ENCODE data around the gene SLC1A3.
"Not testable (repeated sequence)": the region's sequence is repeated elsewhere in the genome, so short reads cannot be mapped to it uniquely, and the experiment has no call there.

Gene SLC1A3

DNA sequence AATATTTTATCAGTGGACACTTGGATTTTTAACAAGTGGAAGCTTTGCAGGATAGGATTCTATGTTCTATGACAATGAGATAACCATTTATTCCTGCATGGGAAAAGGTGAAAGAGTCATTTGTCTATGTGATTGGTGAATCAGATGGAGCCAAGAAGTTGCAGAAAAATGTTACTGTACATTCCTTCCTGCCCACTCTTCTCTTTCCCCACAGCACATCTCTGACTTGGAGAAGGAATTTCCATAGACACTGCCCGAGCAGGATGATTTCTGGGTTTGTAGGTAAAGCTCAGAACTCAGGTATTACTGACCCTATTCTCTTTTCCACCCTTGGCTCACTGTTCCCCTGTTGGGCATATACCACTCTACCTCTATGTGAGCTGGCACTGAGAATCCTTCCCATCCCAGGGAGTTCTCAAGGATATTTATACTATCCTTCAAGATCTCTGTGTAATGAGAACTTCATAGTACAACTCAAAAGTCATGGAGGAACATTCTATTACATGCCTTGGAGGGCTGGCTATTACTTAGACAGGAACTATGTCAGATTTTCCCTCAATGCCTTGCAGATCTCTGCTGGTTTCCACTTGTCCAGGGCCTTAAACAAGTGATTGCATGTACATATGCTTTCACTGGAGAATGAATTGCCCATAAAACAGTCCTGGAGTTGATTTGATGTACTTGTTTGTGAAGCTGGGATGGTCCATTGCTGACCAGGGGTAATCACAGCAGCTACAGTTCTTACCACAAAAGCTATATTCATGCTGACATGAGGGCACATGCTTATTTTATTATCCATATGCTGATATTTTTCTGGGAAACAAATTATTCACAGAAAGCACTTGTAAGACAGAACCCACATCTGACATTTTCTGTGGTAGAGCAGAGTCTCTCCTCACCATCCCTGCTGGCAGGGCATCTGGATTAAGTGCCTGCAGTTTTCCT, 24.1 kb downstream of the SLC1A3 start:
- no peak for DNase-seq (ENCODE audit: low read depth)

DNA sequence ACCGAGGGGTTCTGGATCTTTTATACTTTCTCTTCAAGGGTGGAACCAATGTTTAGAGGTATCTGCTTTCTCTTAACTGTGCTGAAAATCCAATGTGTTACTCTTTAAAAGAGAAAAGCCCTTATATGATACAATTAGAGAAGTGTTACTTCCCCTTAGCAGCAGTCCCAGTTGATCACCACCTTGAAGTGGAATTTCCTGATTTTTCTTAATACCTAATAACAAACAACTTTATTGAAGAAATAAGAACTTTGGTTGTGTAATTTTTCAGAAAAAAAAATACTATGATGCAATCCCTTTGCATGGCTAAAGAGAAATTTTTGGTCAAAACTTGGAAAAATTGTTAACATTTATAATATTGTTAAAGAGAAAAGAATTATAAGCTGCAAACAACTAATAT, 24.7 kb downstream of the SLC1A3 start:
- no peak for DNase-seq (ENCODE audit: low read depth)

DNA sequence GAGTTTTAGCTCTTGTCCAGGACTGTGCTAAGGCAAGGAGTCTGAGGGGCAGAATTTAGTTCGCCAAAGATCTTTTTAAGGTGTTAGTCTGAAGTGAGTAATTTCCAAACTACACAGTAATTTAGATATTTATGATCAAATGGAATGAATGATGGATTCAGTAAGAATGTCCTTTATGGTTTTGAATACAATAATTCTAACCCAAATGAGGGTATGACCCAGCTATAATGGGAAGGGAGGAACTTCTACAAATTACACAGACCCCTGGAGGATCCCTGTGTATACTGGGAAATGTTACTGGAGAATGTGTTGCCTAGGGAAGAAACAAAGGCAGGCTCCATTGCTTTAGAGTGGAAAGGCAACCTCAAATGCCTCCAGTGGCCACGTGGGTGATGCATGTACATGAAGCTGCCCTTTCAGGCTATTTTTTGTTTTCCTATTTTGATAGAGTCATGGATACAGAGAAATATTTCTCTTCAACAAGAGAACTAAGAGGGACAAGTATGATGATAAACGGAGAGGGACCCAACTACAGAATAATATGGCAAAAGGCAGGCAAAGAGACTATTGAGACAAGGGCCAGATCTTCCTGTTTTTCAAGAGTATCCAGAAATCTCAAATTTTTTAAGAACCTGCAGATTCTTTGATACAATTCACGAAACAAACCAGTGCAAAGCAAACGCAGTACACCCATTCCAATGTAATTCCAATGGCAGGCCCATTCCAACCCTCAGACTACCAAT, 25.4 kb downstream of the SLC1A3 start:
- no peak for DNase-seq (ENCODE audit: low read depth)

DNA sequence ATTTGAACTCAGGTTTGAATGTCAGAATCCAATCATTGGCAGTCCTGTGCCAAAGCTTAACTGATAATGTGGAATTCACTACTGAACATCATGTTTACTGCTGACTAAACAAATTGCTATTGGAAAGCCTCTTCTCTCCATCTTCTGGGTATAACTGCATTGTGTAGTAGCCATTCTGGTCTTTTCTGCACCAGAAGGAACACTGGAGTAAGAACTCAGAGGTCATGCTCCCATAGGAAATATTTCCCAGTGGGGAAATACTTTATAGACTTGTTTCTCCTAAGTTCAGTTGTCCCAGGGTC, 25.9 kb downstream of the SLC1A3 start:
- no peak for DNase-seq (ENCODE audit: low read depth)

DNA sequence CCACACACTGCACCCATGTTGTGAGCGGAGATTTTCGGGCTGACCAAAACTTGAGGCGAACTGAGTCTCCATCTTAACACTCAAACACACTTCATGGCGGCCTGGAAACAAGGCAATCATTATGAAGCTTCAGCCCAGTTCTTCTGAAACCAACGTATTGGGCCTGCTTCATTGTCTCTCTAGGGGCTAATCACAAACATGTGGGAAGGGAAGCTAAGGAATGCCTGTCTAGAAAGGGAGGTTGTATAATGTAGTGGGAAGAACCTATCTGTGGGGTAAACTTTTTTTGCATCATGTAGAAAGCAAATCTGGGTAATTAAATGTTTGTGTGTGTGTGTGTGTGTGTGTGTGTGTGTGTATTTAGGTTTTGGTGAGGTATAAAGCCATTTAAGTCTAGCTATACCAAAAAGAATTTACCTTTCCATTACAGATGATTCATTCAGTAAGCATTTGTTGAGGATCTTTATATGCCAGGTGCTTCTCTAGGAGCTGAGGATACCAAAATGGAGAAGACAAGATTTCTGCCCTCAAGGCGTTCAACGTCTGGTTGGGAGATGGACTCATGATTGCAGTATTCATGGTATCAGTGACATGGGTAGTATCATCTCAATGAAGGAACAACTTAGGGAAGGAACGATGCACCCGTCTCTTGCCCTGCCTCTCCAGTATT, 29.4 kb downstream of the SLC1A3 start:
- DNase-seq (ENCODE audit: low read depth): no peak

DNA sequence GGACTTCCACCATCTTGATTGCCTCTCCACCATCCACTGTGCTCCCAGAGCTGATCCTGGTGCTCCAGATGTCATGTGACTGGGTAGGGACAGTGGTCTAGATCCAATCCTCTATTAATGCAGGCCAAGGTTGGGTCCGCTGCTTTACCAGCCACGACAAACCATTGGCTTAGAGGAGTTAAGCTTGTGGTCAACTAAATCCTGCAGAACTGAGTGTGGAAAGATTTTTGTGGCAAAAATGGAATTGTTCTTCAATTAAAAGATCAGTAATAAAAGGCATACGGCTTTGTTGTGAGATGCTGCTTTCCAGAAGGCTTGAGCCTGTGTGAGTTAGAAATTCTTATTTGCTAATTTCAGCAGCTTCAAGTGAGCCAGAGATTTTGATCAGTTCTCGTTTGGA, 30.7 kb downstream of the SLC1A3 start:
- DNase-seq (ENCODE audit: low read depth): no peak

DNA sequence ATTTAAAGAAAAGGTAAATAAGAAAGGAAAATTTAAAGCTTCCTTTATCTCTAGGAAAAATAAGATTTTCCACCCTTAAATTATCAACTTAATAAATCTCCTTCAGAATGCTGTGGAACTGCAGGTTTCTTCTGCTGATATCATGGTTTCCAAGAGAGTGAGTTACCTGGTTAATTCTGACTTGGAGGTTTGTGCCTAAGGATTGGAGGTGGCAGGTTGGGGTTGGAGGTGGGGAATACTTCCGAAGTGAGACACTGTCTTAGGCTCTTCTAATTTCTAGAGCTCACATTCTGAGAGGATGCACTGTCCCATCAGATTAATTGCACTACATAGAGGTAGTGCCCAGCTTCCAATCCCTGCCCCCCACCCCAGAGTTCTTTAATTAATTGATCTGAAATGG, 31.1 kb downstream of the SLC1A3 start:
- DNase-seq (ENCODE audit: low read depth): no peak

DNA sequence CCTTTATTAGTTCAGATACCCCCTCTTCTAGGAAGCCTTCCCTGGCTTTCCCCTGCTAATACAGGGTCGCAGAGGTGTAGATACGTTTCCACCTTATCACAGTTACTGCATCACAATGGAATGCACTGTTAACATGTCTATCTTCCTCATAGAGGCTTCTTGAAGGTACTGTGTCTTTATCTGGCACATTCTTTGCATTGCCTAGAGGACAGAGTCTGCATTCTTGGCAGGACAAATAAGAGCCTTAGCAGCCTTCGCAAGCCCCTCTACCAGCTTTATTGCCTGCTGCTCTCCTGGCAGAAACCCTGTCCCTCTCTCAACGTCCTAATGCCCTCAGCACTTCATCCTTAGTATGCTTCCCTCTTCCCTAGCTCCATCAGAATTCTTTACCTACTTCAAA, 31.6 kb downstream of the SLC1A3 start:
- DNase-seq (ENCODE audit: low read depth): no peak

DNA sequence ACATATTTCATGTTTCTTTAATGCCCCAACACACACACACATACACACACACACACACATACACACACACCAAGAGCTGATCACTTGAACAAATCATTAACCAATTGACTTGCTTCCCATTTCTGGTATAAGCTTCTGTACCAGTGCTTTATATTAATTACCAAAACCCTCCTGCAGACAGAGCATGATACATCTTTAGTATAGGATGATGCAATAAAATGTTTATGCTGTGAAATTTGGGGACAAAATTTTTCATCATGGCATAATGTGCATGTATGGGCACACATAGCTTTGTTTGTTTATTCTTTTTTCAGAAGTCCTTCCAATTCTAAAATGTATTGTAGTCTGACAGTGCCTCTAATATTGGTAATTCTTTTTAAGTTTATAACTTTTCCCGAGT, 34.5 kb downstream of the SLC1A3 start:
- no peak for DNase-seq (ENCODE audit: low read depth)

DNA sequence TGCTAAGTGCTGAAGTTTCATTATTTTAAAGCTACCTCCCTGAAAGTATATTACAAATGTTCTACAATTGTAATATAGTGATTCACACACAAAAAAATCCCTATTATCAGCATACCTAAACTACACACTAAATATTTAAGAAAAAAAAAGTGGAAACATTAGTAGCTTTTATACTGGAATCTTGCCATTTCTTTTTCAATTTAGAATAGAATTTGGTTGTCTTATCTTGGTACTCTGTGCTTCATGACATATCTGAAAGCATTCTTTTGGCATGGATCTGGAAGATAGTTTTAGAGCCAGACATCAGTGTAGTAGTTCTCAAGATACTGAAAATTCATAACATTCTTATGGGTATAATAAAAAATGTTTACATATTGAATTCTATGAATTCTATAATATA, 35.0 kb downstream of the SLC1A3 start:
- DNase-seq (ENCODE audit: low read depth): peak; percentile 35

DNA sequence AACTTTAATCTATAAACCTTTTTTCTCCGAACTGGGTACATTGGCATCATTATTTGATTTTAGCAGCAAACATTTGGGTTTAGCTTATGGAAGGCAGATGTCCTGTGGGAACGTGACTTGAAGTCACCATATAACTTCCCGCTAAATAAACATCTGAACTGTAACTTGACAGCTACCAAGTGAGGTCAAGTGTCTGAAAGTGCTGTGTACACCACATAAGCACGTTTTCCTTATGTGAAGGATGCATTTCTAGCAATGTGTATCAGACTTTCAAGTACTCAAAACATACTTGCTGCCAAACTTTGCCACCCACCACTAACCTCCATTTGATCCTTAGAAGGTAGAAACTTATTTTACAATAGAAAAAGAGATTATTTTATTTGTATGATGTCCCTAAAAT, 35.7 kb downstream of the SLC1A3 start:
- no peak for DNase-seq (ENCODE audit: low read depth)

DNA sequence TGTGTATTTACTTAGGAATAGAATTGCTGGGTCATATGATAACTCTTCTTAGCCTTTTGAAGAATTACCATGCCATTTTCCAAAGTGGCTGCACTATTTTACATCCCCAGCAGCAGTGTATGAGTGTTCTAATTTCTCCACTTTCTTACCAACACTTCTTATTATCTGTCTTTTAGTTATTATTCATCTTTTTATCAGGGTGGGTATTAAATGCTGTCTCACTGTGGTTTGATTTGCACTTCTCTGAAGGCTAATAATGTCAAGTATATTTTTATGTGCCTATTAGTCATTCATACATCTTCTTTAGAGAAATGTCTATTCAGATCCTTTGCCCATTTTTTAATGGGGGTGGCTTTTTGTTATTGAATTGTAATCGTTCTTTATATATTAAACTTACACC, 36.8 kb downstream of the SLC1A3 start:
- no peak for DNase-seq (ENCODE audit: low read depth)

DNA sequence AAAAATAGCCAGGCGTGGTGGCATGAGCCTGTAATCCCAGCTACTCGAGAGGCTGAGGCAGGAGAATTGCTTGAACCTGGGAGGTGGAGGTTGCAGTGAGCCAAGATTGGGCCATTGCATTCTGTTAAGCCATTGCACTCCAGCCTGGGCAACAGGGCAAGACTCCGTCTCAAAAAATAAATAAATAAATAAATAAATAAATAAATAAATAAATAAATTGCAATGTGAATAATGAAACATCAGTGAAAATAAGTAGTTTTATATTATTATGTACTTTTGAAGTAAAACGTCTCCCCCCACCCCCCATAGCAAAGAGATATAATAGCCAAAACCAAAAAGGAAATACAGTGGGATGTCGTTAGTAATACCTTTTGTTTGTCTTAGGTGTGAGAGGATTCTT, 37.4 kb downstream of the SLC1A3 start:
- DNase-seq (ENCODE audit: low read depth): not testable (repeated sequence)

DNA sequence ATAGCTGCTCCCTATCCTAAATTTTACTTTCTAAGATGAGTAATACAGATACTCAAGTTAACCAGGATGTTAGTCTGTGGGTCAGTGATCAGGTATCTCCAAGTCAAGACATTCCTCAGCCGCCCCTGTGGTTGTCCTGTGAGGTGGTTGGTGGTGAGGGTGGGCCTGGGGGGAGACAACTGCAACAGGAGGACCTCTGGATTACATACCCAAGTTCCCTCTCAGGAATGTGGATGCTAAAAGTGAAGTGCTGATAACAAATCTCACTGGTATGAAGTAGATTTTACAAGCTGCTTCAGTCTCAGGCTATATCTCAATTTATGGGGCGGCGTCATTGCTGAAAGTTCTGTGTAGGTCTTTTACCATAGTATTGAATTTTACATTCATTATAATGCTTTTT, 38.3 kb downstream of the SLC1A3 start:
- no peak for DNase-seq (ENCODE audit: low read depth)

DNA sequence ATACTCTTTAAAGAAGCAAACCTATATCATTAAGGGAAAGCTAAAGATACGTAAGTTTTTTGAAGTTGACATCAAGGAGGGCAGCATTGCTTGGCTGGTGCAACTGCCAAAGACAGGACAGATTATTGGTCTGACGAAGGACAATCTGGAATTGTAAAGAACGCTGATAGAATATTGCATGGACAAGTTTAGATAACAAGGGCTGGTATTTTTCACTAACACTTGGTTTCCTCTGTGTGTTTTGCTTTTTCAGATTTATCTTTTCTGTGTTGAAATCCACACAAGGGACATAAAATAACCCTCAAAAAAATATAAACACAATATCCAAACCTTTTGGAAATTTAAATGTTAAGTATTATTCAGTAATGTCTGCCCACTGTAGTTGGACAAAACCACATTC, 39.7 kb downstream of the SLC1A3 start:
- DNase-seq (ENCODE audit: low read depth): no peak

DNA sequence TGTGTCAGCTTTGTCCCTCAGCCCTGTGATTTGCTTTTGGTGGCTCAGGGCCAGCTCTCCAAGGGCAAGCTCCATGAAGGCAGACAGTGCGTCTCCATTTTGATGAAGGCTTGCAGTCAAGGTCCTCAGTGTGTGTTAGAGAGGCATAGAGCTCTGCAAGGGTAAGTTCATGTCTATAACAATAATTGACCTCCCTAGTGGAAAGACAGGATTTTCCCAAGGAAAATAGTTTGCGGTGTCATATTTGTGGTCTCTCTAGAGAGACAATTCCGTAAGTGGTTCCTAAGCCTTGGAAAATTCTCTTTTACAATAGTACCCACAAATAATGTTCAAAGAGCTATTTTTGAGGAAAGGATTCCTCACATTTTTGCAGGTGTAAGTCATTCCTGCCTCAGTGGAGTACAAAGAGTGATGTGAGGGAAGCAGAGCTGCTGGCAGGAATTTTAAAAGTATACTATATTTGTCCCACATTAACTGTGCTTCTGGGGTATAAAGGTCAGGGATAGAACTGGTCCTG, 40.2 kb downstream of the SLC1A3 start:
- DNase-seq (ENCODE audit: low read depth): no peak

DNA sequence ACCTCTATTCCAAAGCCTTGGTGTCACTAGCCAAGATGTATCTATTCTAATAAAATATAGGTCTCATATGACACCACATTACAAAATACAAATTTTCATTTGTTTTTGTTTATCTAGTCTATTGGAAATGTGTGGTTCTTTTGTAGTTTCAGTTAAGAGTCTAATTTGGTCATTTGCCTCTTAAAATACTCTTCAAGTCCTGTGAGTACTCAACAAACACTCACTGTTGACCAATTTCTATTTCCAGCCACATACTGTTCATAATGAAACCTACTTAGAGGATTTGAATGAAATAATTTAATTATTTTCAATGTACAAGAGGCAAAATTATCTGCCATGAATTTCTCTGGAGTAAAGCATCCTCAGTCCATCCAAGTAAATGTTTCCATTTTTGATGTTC, 40.6 kb downstream of the SLC1A3 start:
- no peak for DNase-seq (ENCODE audit: low read depth)

DNA sequence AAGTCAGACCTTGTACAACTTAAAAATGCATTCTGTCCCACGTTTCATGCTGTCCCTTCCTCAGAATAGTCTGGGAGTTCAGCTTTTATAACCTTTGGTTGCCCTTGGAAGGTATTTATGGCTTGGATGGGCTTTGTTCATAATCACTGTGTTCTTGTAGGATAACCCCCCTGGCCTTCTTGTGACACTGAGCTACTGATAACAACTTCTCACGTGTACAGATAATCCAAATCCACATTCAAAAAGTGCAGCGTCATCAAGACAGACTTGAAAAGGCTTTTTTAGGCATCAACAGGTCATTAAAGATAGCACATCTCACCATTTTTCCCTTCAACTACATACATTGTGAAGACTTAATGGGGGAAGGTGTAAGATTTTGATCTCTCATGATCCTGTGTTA, 42.0 kb downstream of the SLC1A3 start:
- no peak for DNase-seq (ENCODE audit: low read depth)

DNA sequence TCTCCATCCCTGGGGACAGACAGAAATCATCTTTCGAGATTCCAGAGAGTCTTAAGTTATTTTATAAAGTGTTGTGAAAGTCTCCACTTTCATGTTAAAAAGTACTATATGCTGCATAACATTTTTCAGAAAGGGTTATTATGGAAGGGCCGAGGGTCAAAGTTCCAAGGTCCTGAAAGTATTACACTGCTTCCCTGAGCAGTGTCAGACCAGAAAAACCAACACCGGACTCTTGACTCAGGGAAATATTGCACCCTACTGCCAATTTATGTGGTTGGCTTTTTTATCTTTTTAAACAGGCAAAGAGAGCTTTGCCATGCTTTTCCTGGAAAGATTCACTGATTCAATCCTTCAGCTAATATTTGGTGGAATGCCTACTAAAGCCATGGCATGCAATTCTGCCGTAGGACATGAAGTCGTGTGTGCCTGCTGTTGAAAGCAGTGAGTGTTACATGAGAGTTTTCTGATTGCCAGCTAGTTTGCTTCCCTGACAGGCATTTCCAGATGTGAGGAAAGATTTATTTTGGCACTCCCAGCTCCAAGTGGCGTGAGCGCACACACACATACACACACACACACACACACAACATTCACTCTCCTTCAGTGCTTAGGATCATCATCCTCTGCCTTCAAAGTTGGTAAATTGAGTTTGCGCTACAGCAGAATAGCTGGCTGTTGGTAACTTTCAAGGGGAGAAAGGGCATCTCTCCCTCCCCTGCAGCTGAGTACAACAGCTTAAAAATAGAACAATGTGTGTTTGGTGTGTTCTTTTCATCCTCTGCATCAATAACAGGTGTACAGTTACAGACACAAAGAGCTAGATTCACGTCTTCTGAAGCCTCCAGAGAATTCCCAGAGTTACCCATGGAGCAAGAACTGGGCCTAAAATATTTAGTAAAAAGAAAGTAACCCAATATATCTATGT, 45.6 kb downstream of the SLC1A3 start:
- no peak for DNase-seq (ENCODE audit: low read depth)

DNA sequence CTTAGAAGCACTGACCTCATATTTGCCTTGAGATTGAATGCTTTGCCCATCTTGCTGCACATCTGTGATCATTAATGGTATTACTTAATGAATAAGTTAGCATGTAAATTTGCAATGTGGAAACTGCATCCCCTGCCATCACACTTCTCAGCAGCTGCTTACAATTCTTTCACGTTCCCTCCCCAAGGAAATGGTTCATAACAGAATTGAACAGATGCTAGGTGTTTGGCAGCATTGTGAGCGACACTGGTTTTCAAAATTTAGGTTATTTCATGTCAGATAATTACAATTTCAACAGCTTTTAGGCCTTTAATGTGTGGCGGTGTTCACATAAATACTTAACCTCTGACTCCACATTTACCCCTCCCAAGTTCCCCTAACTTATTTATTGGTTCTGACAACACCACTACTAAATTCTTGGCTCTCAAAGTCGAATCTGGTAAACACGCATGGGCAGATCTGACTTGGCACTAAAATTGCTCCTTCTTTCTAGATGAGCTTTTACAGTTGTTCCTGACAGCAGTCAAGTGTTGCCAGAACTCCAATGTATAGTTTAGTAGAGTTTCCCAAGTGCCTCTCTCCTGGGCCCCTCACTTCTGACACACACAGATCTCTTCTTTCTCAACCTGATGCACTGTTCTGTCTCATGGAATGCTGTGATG, 46.8 kb downstream of the SLC1A3 start:
- DNase-seq (ENCODE audit: low read depth): no peak

DNA sequence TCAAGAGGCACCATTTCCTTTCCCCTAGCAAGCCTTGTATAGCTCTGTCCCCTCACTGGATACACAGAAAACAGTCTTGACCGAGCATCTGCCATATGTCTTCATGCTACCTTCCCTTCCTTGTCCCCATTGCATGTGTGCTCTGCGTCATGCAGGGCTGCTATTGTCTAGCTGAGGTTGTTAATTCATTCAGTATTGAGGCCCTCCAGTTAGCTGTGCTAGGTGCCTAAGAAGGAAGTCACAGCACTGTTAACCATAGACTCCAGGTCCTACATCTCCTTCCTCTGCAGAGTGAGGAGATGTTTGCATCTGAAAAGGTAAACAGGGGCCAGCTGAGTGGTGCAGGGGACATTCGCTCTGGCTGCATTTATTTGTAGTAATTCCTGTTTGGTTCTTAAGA, 48.2 kb downstream of the SLC1A3 start:
- no peak for DNase-seq (ENCODE audit: low read depth)
